Ammon's horn (tissue), 1 donor: Measurements from ENCODE around the gene ZYG11B.
"Not testable (repeated sequence)": the region's sequence is repeated elsewhere in the genome, so short reads cannot be mapped to it uniquely, and the experiment has no call there.

ENCODE experiments used
- DNase-seq: peaks from one replicate; pipeline ENCODE4 v3.0.0-alpha.2; 2016; ENCODE audit warnings: low spot score

Gene ZYG11B

GRCh38 chr1:52707927-52708655 lies 18.2 kb upstream of the ZYG11B start:
- peak; percentile 38 for DNase-seq

DNA sequence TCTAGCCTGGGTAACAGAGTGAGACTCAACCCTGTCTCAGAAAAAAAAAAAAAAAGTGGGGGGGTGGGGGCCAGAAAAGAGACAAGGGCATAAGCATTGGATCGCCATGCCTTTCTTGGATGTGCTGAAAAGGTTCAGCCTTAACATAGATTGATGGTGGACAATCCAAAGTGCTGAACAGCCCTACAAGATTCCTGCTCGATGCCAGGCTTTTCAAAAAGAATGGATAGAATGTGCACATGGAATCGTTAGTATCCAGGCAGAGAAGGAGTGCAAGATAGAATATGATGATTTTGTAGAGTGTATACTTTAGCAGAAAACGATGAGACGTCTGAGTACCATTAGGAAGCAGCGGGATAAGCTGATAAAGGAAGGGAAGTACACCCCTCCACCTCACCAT lies 17.2 kb upstream of the ZYG11B start:
- no peak for DNase-seq

- DNase-seq = no peak
These were observed 12.7 kb upstream of the ZYG11B start for GRCh38 chr1:52713590-52713989.

DNA sequence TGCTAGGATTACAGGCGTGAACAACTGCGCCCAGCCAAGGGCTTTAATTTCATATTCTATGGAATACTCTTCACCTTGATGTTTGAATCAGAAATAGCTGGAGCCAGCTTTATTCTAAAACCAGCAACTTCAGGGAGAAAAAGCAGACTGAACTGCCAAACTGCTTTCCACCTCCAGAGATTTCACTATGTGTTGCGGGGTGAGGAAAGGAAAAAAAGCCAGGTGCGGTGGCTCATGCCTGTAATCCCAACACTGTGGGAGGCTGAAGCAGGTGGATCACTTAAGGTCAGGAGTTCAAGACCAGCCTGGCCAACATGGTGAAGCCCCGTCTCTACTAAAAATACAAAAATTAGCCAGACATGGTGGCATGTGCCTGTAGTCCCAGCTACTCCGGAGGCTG lies 11.0 kb upstream of the ZYG11B start:
- DNase-seq = not testable (repeated sequence)

- DNase-seq = no peak
These were observed 3.0 kb upstream of the ZYG11B start for GRCh38 chr1:52723260-52723659.

- DNase-seq = no peak
These were observed 369 bp upstream of the ZYG11B start for GRCh38 chr1:52725903-52726264.

DNA sequence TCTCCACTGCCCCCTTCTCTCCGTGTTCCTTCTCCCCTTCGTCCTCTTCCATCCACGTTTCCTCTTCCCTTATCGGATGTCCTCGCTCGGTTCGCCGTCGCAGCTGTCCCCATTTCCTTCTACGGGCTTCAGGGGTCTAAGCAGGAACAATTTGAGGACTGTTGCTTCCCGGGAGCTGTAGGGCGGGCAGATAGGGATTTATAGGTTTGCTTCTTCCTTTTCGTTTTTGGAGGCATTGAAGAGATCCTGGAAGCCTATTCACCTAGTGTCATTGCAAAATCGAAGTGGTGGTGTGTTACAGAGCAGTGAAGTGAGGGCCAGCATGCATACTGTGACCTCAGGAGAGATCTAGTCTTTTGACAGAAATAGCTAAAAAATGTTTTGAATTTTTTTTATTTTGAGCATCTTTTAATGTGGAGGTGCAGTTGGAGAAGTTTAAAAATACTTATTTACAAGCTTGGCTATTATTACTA lies 897 bp downstream of the ZYG11B start:
- peak; percentile 18 for DNase-seq

DNA sequence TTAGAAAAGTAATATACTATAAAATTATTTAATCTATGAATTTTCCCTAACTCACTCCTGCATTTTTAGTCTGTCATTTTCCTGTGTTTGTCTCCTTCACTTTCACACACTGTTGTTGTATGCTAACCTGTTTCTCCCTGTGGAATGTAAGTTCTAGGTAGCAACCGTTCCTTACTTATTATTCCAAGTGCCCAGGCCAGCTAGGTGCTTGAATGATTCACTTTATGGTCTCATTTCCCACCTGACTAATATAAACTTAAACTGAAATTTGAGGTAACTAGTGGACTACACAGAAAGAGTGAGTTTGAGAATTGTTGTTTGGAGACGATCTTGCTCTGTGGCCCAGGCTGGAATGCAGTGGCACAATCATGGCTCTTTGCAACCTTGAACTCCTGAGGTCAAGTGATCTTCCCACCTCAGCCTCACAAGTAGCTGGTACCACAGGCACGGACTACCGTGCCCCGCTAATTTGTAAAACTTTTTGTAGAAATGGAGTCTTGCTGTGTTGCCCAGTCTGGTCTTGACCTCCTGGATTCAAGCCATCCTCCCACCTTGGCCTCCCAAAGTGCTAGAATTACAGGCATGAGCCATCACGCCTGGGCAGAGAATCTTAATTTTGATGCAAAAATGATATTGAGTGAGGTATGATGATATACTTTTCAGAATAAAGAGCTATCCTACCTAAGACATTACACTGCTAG lies 1.9 kb downstream of the ZYG11B start:
- no peak for DNase-seq

DNA sequence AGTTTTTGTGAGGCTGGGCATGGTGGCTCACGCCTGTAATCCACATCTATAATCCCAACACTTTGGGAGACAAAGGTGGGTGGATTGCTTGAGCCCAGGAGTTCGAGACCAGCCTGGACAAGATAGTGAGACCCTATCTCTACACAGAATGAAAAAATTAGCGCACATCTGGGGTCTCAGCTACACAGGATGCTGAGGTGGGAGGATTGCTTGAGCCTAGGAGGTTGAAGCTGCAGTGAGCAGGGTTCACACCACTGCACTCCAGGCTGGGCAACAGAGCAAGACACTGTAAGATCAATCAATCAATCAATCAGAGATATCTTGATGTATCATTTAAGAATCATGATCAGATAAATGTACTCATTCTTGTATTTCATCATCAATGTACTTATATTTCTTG lies 7.1 kb downstream of the ZYG11B start:
- DNase-seq = no peak

GRCh38 chr1:52735371-52735770 lies 9.1 kb downstream of the ZYG11B start:
- not testable (repeated sequence) for DNase-seq

GRCh38 chr1:52738148-52738547 lies 11.9 kb downstream of the ZYG11B start:
- no peak for DNase-seq

DNA sequence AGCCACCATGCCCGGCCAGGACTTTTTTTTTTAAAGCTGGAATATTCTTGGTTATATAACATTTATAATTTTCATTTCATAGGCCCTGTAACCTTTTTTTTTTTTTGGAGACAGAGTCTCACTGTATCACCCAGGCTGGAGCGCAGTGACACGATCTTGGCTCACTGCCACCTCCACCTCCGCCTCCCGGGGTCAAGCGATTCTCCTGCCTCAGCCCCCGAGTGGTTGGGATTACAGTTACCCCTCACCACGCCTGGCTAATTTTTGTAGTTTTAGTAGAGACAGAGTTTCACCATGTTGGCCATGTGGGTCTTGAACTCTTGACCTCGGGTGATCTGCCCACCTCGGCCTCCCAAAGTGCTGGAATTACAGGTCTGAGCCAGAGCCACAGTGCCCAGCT lies 12.6 kb downstream of the ZYG11B start:
- no peak for DNase-seq

DNA sequence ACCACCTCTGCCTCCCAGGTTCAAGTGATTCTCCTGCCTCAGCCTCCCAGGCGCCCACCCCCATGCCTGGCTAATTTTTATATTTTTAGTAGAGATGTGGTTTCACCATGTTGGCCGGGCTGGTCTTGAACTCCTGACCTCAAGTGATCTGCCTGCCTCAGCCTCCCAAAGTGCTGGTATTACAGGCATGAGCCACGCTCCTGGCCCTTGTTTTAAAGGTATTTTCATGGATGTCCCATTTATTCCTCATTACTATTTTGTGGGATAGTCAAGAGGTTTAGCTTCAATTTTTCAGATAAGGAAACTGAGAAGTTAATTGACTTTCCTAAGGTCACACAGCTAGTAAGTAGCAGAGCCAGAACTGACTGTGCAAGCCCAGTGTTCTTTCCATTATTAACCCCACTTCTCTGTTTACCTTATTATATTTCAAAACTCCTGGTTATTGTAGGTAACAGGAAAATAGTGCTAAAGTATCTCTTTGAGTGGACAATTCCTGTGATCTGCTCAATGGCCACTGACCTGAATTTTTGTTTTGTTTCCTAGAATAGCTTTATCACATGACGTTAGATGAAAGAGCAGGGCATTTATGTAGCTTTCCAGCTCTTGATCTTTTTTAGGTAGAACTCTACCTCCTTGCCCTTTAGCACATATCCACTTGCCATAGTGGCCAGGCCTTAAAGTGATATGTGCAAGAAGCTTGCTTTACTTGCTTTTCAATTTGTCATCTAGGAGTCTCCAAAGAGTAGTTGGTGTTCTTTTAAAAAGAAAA lies 13.6 kb downstream of the ZYG11B start:
- no peak for DNase-seq

- no peak for DNase-seq
These were observed 15.0 kb downstream of the ZYG11B start for GRCh38 chr1:52741259-52741658.

DNA sequence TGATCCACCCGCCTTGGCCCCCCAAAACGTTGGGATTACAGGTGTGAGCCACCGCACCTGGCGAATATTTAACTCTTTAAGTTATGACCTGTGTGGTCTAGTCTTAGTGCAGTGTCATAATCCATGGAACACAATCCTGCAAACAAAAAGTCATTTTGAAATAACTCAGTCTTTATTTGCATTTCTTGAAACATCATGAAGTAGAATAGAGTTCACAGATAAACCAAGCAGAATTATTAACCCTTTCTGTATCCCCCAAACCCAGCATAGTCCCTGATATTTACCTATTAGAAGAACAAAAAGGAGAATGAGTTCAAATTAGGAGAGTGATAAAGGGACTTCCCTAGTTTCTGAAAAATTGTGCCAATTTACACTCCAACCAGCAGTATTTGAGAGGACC lies 19.9 kb downstream of the ZYG11B start:
- no peak for DNase-seq

- DNase-seq = no peak
These were observed 21.2 kb downstream of the ZYG11B start for GRCh38 chr1:52747450-52747849.

GRCh38 chr1:52748119-52748518 lies 21.9 kb downstream of the ZYG11B start:
- peak; percentile 33 for DNase-seq

DNA sequence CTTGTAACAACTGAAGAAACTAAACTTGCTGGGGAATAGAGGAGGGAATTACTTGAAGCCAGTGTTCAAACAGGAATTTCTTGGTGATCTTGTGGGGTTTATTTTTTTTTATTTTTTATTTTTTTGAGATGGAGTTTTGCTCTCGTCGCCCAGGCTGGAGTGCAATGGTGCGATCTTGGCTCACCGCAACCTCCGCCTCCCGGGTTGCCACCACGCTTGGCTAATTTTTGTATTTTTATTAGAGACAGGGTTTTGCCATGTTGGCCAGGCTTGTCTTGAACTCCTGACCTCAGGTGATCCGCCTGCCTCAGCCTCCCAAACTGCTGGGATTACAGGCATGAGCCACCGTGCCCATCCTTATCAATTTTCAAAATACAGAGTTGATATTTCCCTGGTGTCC lies 23.2 kb downstream of the ZYG11B start:
- not testable (repeated sequence) for DNase-seq

GRCh38 chr1:52750139-52750538 lies 23.9 kb downstream of the ZYG11B start:
- not testable (repeated sequence) for DNase-seq

GRCh38 chr1:52751589-52752483 lies 25.6 kb downstream of the ZYG11B start:
- DNase-seq = no peak

DNA sequence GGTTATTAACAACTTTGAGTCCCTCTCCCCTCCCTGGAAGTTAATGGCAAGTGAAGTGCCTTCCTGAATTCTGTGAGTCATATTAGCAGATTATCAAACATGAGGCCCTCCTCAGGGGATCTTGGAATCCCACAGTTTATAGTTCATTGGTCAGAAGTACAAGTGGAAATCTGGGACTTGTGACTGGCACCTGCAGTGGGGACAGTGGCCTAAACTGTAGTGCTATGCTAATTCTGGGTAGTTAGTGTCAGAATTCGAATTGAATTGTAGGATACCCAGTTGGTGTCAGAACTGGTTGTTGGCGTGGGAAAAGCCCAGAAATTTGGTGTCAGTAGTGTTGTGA lies 26.2 kb downstream of the ZYG11B start:
- DNase-seq = no peak

- no peak for DNase-seq
These were observed 26.9 kb downstream of the ZYG11B start for GRCh38 chr1:52753169-52753568.
